Tibial artery (tissue), 4 donors: Measurements from ENCODE around the gene MAD1L1.

Source experiments
- DNase-seq, 2 donors: peaks; one replicate each; pipeline ENCODE4 v3.0.0-alpha.2; 2019
- H3K27ac ChIP-seq, 2 donors: fragments of 200-600 bp; sonication (generic) in 1 of 2; 1 replicate in 1 of 2; 2 replicates in 1 of 2; pipeline ENCODE4 v1.5.1; 2018 to 2019; ENCODE audit warnings: mild to moderate bottlenecking in 1 of 2
- H3K27me3 ChIP-seq, 2 donors: fragments of 200-600 bp; sonication (generic) in 1 of 2; one replicate each; pipeline versions ENCODE4 v1.5.1 to v1.6.0; 2016 to 2019
- H3K36me3 ChIP-seq, 3 donors: fragments of 200-600 bp; sonication (generic) in 2 of 3; one replicate each; pipeline ENCODE4 v1.5.1; 2016 to 2019; ENCODE audit warnings: mild to moderate bottlenecking in 2 of 3
- H3K4me1 ChIP-seq, 4 donors: fragments of 200-600 bp; sonication (generic) in 2 of 4; 1 replicate in 3 of 4; 2 replicates in 1 of 4; pipeline ENCODE4 v1.5.1; 2016 to 2019
- H3K4me3 ChIP-seq, 2 donors: fragments of 200-600 bp; sonication (generic) in 1 of 2; 1 replicate in 1 of 2; 2 replicates in 1 of 2; pipeline ENCODE4 v1.5.1; 2018 to 2019; ENCODE audit warnings: mild to moderate bottlenecking in 2 of 2
- H3K9me3 ChIP-seq, 3 donors: fragments of 200-600 bp; sonication (generic) in 1 of 3; one replicate each; pipeline ENCODE4 v1.5.1; 2016 to 2019
- intact Hi-C: fragments of 100-400 bp; cut with DNase I; formaldehyde crosslinking; loops from one replicate; pipeline ENCODE4 v1.15.0; 2023; ENCODE audit warnings: low total_unique reads
- TF ChIP-seq, protein P1 (sequence below), 2 experiments: fragments of 200-600 bp in 1 of 2; fragments of 450-650 bp in 1 of 2; IDR thresholded peaks; one replicate each; pipeline ENCODE4 v1.5.1; 2017 to 2019; ENCODE audit warnings: antibody characterized with exemption in 2 of 2, mild to moderate bottlenecking in 1 of 2, moderate library complexity in 1 of 2

The MAD1L1 gene

DNA sequence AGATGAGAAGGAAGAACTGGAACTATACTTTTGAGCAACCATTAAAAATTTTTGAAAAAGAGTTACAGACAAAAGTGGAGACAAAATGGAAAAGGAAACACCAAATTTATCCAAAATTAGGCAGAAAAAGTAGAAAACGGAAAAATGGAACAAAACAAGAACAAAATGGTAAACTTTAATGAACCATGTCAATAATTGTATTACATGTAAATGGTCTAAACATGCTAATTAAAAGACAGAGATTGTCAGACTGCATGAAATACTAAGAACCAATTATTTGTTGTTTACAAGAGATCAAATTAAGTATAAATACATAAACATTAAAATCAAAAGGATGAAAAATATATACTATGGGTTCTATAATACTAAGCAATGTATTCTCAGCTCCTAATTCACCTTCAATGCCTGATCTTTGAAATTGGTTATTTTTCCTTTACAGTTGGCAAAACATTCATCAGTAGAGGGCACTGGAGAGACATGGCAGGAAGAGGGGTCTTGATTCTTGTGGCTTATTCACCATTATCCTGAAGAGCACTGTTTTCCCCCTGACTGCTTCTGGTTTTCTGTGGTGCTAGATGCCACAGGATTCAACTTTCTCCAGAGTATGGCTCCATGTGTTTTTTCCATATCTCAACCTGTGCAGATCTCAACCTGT lies 437.7 kb downstream of the MAD1L1 start:
- Histone ChIP-seq H3K9me3 (peaks cover 11 to 35% (median 31%) of the 10 kb centered on the region in 3 donors), H3K4me1 (no peaks in the 10 kb centered on the region), H3K4me3 (no peak overlapping the region), H3K36me3 (no peaks in the 10 kb centered on the region), H3K27me3 (peaks cover 0 to 18% of the 10 kb centered on the region in 2 donors), H3K27ac (no peak overlapping the region)
- intact Hi-C loops = no loop called here
- TF ChIP-seq, protein P1, sequence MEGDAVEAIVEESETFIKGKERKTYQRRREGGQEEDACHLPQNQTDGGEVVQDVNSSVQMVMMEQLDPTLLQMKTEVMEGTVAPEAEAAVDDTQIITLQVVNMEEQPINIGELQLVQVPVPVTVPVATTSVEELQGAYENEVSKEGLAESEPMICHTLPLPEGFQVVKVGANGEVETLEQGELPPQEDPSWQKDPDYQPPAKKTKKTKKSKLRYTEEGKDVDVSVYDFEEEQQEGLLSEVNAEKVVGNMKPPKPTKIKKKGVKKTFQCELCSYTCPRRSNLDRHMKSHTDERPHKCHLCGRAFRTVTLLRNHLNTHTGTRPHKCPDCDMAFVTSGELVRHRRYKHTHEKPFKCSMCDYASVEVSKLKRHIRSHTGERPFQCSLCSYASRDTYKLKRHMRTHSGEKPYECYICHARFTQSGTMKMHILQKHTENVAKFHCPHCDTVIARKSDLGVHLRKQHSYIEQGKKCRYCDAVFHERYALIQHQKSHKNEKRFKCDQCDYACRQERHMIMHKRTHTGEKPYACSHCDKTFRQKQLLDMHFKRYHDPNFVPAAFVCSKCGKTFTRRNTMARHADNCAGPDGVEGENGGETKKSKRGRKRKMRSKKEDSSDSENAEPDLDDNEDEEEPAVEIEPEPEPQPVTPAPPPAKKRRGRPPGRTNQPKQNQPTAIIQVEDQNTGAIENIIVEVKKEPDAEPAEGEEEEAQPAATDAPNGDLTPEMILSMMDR (IDR thresholded peaks at IDR 0.05) = no peak
- DNase-seq = no peak

DNA sequence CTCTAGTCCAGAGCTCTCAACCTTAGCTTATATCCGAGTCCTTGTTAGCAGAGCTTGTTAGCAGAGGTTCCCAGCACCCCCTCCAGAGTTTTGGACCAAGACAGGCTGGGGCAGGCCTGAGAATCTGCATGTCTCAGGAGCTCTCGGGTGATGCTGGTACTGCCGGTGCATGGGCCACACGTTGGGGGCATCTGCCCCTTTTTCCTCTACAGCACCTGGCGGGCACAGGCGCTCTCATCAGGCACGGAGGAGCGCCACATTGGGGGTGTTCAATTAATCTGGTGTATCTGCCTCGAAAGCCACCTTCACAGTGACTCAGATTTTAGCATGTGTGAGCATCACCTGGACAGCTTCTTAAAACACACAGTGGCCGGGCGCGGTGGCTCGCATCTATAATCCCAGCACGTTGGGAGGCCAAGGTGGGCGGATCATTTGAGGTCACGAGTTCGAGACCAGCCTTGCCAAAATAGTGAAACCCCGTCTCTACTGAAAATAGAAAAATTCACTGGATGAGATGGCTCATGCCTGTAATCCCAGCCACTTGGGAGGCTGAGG lies 445.0 kb downstream of the MAD1L1 start:
- peaks cover 0 to 28% of the 10 kb centered on the region in 2 donors for H3K27me3 ChIP-seq
- no peaks in the 10 kb centered on the region for H3K36me3 ChIP-seq
- intact Hi-C loops = no loop called here
- TF ChIP-seq, protein P1 (IDR thresholded peaks at IDR 0.05) = no peak
- H3K4me3 ChIP-seq = no peak overlapping the region
- H3K9me3 ChIP-seq = peaks cover 4 to 18% (median 17%) of the 10 kb centered on the region in 3 donors
- no peaks in the 10 kb centered on the region for H3K4me1 ChIP-seq
- no peak overlapping the region for H3K27ac ChIP-seq
- no peak for DNase-seq

DNA sequence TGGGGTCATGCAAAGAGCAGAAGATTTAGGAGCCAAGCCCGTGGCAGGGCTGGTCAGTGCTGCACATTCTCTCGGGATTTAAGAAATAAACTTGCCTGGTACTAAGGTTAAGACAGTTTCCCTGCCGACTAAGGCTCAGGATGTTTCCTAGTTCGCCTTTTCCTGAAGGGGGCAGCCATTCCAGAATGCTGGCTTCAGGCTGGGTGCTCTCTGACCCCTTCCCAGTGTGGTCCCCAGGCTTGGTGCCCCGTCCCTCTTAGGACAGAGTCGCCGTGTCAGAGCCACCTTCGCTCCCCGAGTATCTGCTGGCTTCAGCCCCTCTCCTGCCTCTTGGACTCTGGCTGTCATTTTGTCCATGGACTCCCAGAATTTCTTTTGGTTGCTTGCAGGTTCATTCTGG lies 445.5 kb downstream of the MAD1L1 start:
- no peak overlapping the region for H3K4me3 ChIP-seq
- H3K36me3 ChIP-seq = no peaks in the 10 kb centered on the region
- intact Hi-C loops = no loop called here
- peaks cover 4 to 17% (median 11%) of the 10 kb centered on the region in 3 donors for H3K9me3 ChIP-seq
- no peak for DNase-seq
- no peaks in the 10 kb centered on the region for H3K4me1 ChIP-seq
- TF ChIP-seq, protein P1 (IDR thresholded peaks at IDR 0.05) = no peak
- H3K27ac ChIP-seq = no peak overlapping the region
- H3K27me3 ChIP-seq = peaks cover 0 to 28% of the 10 kb centered on the region in 2 donors

- no peaks in the 10 kb centered on the region for H3K36me3 ChIP-seq
- TF ChIP-seq, protein P1 (IDR thresholded peaks at IDR 0.05) = no peak
- no peak overlapping the region for H3K4me3 ChIP-seq
- no peak overlapping the region for H3K27ac ChIP-seq
- H3K9me3 ChIP-seq = peaks cover 0 to 7% (median 0%) of the 10 kb centered on the region in 3 donors
- no peaks in the 10 kb centered on the region for H3K4me1 ChIP-seq
- intact Hi-C loops = no loop called here
- H3K27me3 ChIP-seq = peaks cover 0 to 28% of the 10 kb centered on the region in 2 donors
- DNase-seq = no peak
These were observed 446.9 kb downstream of the MAD1L1 start for GRCh38 chr7:1785839-1786238.

DNA sequence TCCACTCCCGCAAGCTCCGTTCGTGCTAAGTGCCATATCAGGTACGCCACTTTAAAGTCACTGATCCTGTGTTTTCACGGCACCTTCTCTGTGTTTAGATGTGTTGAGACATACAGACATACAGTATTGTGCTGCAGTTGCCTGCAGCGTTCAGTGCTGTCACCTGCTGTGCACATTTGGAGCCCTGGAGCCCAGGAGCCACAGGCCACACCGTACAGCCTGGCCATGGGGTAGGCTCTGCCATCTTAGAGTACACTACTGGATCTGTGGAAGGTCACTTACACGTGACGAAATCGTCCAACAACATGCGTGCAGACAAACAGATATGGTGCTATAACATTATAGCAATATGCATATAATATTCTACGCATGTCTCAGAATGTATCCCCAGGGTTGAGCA lies 451.4 kb downstream of the MAD1L1 start:
- H3K9me3 ChIP-seq = peaks cover 0 to 18% (median 9%) of the 10 kb centered on the region in 3 donors
- H3K27me3 ChIP-seq = peaks cover 0 to 11% of the 10 kb centered on the region in 2 donors
- no peaks in the 10 kb centered on the region for H3K36me3 ChIP-seq
- intact Hi-C loops = no loop called here
- no peaks in the 10 kb centered on the region for H3K4me1 ChIP-seq
- no peak overlapping the region for H3K4me3 ChIP-seq
- no peak overlapping the region for H3K27ac ChIP-seq
- TF ChIP-seq, protein P1 (IDR thresholded peaks at IDR 0.05) = no peak
- no peak for DNase-seq
